Effector memory CD4-positive, alpha-beta T cell (primary cell): ENCODE data around the gene IL1RAPL2.

Source experiments
- DNase-seq, 3 donors: peaks; one replicate each; pipeline ENCODE4 v3.0.0-alpha.2; 2020
- H3K27ac ChIP-seq: 2 replicates; pipeline ENCODE4 v1.7.0; 2013; ENCODE audit warnings: mild to moderate bottlenecking, low read length, moderate library complexity; ENCODE audit not compliant: insufficient read depth, poor library complexity, severe bottlenecking
- H3K27me3 ChIP-seq: replicated peaks from 2 replicates; pipeline ENCODE4 v1.7.0; 2013; ENCODE audit warnings: mild to moderate bottlenecking, low read length; ENCODE audit not compliant: insufficient read depth, control insufficient read depth, poor library complexity, severe bottlenecking
- H3K36me3 ChIP-seq: 2 replicates; pipeline ENCODE4 v1.7.0; 2013; ENCODE audit warnings: mild to moderate bottlenecking, low read length, moderate library complexity; ENCODE audit not compliant: control insufficient read depth, insufficient read depth
- H3K4me1 ChIP-seq: 2 replicates; pipeline ENCODE4 v1.7.0; 2013; ENCODE audit warnings: low read length, mild to moderate bottlenecking; ENCODE audit not compliant: control insufficient read depth, insufficient read depth, poor library complexity, severe bottlenecking
- H3K4me3 ChIP-seq: 2 replicates; pipeline ENCODE4 v1.7.0; 2013; ENCODE audit warnings: low read length, low read depth, mild to moderate bottlenecking; ENCODE audit not compliant: insufficient read depth, poor library complexity, severe bottlenecking
- H3K9me3 ChIP-seq: 2 replicates; pipeline ENCODE4 v1.7.0; 2013; ENCODE audit warnings: mild to moderate bottlenecking, low read length, moderate library complexity; ENCODE audit not compliant: control insufficient read depth

The IL1RAPL2 gene

DNA sequence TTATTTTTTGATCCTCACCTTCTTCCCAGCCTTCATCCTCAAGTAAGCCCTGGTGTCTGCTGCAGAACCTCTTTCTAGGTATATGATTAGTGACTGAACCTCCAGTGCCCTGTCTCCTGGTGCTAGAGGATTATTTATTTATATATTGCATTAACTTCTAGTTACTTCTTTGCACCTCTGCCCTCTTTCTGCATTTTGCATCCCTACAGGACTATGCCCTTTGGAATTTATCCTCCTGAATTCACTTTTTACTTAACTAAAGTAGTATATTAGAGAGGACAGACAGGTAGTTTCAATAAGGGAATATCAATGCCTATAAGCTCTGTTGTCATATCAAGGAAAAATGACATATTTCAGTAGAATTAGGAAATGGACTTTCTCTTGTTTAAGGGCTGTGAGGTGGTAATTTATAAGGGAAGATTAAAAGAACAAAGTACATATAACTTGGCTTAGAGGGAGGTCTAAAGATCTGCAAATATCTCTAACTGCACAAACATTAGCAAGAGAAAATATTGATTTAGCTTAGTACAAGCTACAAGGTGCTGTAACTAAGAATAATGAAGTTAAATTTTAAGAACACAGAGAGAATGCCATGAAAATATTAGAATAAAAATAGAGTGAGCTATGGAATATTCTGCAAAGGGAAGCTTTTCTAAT is 472.8 kb downstream of the IL1RAPL2 start:
- Histone ChIP-seq H3K4me1 (no peaks in the 10 kb centered on the region), H3K27me3 (no peaks in the 10 kb centered on the region), H3K27ac (no peak overlapping the region), H3K36me3 (no peaks in the 10 kb centered on the region), H3K4me3 (no peak overlapping the region), H3K9me3 (no peaks in the 10 kb centered on the region)
- DNase-seq: no peak

- no peaks in the 10 kb centered on the region for H3K4me1 ChIP-seq
- no peaks in the 10 kb centered on the region for H3K36me3 ChIP-seq
- H3K4me3 ChIP-seq: no peak overlapping the region
- H3K9me3 ChIP-seq: no peaks in the 10 kb centered on the region
- DNase-seq: no peak
- H3K27ac ChIP-seq: no peak overlapping the region
- no peaks in the 10 kb centered on the region for H3K27me3 ChIP-seq
These were observed 484.9 kb downstream of the IL1RAPL2 start for GRCh38 chrX:105050921-105051320.

GRCh38 chrX:105051364-105051763 is 485.4 kb downstream of the IL1RAPL2 start:
- no peaks in the 10 kb centered on the region for H3K4me1 ChIP-seq
- no peak overlapping the region for H3K27ac ChIP-seq
- no peaks in the 10 kb centered on the region for H3K9me3 ChIP-seq
- no peak overlapping the region for H3K4me3 ChIP-seq
- no peaks in the 10 kb centered on the region for H3K36me3 ChIP-seq
- no peaks in the 10 kb centered on the region for H3K27me3 ChIP-seq
- DNase-seq: no peak

GRCh38 chrX:105052926-105053325 is 486.9 kb downstream of the IL1RAPL2 start:
- Histone ChIP-seq H3K4me1 (no peaks in the 10 kb centered on the region), H3K27ac (no peak overlapping the region), H3K27me3 (no peaks in the 10 kb centered on the region), H3K36me3 (no peaks in the 10 kb centered on the region), H3K9me3 (no peaks in the 10 kb centered on the region), H3K4me3 (no peak overlapping the region)
- no peak for DNase-seq

DNA sequence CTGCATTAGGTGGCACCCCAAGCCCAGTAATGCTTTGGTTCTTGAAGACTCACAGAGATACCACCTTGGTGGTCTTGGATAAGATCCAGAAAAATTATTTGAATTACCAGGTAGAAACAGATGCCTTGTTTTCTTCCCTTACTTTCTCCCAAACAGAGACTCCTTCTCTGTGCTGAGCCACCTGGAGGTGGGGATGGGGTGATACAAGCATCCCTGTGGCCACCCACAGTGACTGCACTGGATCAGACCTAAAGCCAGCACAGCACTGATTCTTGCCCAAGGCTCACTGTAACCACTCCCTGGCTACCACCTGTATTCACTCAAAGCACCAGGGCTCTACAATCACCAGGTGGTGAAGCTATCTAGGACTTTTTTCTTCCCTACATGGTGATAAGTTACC is 497.7 kb downstream of the IL1RAPL2 start:
- no peaks in the 10 kb centered on the region for H3K9me3 ChIP-seq
- no peak overlapping the region for H3K27ac ChIP-seq
- H3K36me3 ChIP-seq: no peaks in the 10 kb centered on the region
- no peaks in the 10 kb centered on the region for H3K4me1 ChIP-seq
- no peak for DNase-seq
- H3K27me3 ChIP-seq: no peaks in the 10 kb centered on the region
- H3K4me3 ChIP-seq: no peak overlapping the region

DNA sequence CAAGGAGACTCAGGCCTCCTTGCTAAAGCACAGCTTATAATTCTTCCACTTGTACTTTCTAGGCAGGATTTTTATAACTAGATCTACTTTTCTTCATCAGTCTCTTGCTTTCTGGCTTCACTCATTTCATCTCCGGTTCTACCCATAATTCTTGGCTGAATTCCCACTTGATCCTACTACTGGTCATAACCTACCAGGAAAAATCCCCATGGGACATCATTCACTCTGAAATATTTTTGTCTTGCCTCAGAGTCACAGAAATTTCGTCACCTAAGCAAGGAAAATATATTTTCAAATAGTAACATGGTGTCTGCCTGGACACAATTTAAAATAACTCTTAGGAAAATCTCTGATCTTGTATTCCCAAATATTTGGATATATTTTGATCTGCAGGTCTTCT is 532.2 kb downstream of the IL1RAPL2 start:
- H3K27ac ChIP-seq: no peak overlapping the region
- no peak overlapping the region for H3K4me3 ChIP-seq
- H3K36me3 ChIP-seq: no peaks in the 10 kb centered on the region
- no peaks in the 10 kb centered on the region for H3K4me1 ChIP-seq
- no peak for DNase-seq
- no peaks in the 10 kb centered on the region for H3K27me3 ChIP-seq
- H3K9me3 ChIP-seq: no peaks in the 10 kb centered on the region

GRCh38 chrX:105098812-105099211 is 532.8 kb downstream of the IL1RAPL2 start:
- DNase-seq: no peak
- no peaks in the 10 kb centered on the region for H3K9me3 ChIP-seq
- no peaks in the 10 kb centered on the region for H3K27me3 ChIP-seq
- no peaks in the 10 kb centered on the region for H3K4me1 ChIP-seq
- H3K27ac ChIP-seq: no peak overlapping the region
- H3K36me3 ChIP-seq: no peaks in the 10 kb centered on the region
- no peak overlapping the region for H3K4me3 ChIP-seq

- no peak overlapping the region for H3K27ac ChIP-seq
- no peak overlapping the region for H3K4me3 ChIP-seq
- DNase-seq: no peak
- no peaks in the 10 kb centered on the region for H3K4me1 ChIP-seq
- no peaks in the 10 kb centered on the region for H3K9me3 ChIP-seq
- no peaks in the 10 kb centered on the region for H3K27me3 ChIP-seq
- H3K36me3 ChIP-seq: no peaks in the 10 kb centered on the region
These were observed 535.4 kb downstream of the IL1RAPL2 start for GRCh38 chrX:105101378-105101777.

- H3K9me3 ChIP-seq: no peaks in the 10 kb centered on the region
- no peak overlapping the region for H3K27ac ChIP-seq
- H3K4me1 ChIP-seq: no peaks in the 10 kb centered on the region
- DNase-seq: no peak
- no peaks in the 10 kb centered on the region for H3K27me3 ChIP-seq
- H3K36me3 ChIP-seq: no peaks in the 10 kb centered on the region
- H3K4me3 ChIP-seq: no peak overlapping the region
These were observed 543.9 kb downstream of the IL1RAPL2 start for GRCh38 chrX:105109936-105110335.

- DNase-seq: no peak
- Histone ChIP-seq H3K36me3 (no peaks in the 10 kb centered on the region), H3K4me1 (no peaks in the 10 kb centered on the region), H3K9me3 (no peaks in the 10 kb centered on the region), H3K27me3 (no peaks in the 10 kb centered on the region), H3K27ac (no peak overlapping the region), H3K4me3 (no peak overlapping the region)
These were observed 548.6 kb downstream of the IL1RAPL2 start for GRCh38 chrX:105114554-105115130.
